ENCODE results near the gene HPX.

The HPX gene

GRCh38 chr11:6483015-6483414, 42.2 kb upstream of the HPX start:
- TF ChIP-seq CTCF (conservative IDR thresholded peaks at IDR 0.05; ENCODE audit: low read length): no peak
- DNase-seq (ENCODE audit: low read depth): no peak
- no peak overlapping the region for H3K4me3 ChIP-seq (ENCODE audit: low read length)

- no peak for DNase-seq (ENCODE audit: low read depth)
- no peak for TF ChIP-seq CTCF (conservative IDR thresholded peaks at IDR 0.05; ENCODE audit: low read length)
- peak overlapping the region; percentile 99 for H3K4me3 ChIP-seq (ENCODE audit: low read length)
These were observed 41.7 kb upstream of the HPX start for GRCh38 chr11:6482441-6482840.

- no peak for DNase-seq (ENCODE audit: low read depth)
- no peak for TF ChIP-seq CTCF (conservative IDR thresholded peaks at IDR 0.05; ENCODE audit: low read length)
- peak overlapping the region; percentile 99 for H3K4me3 ChIP-seq (ENCODE audit: low read length)
These were observed 41.1 kb upstream of the HPX start for GRCh38 chr11:6481924-6482275.

- TF ChIP-seq CTCF (conservative IDR thresholded peaks at IDR 0.05; ENCODE audit: low read length): no peak
- peak; percentile 97 for DNase-seq (ENCODE audit: low read depth)
- H3K4me3 ChIP-seq (ENCODE audit: low read length): peak within 1 kb of the TSS; percentile 99
These were observed 40.5 kb upstream of the HPX start, which contains the start of the genes ARFIP2 and TIMM10B for GRCh38 chr11:6481012-6481923. ARFIP2 (minus strand) TSS chr11:6481331; CDS start chr11:6480421, 910 bp downstream. TIMM10B (plus strand) TSS chr11:6481501; CDS start chr11:6481517, 16 bp downstream.

GRCh38 chr11:6480299-6480914, 39.6 kb upstream of the HPX start:
- H3K4me3 ChIP-seq (ENCODE audit: low read length): peak overlapping the region; percentile 99
- no peak for TF ChIP-seq CTCF (conservative IDR thresholded peaks at IDR 0.05; ENCODE audit: low read length)
- DNase-seq (ENCODE audit: low read depth): peak; percentile 11

- TF ChIP-seq CTCF (conservative IDR thresholded peaks at IDR 0.05; ENCODE audit: low read length): no peak
- no peak overlapping the region for H3K4me3 ChIP-seq (ENCODE audit: low read length)
- no peak for DNase-seq (ENCODE audit: low read depth)
These were observed 35.8 kb upstream of the HPX start for GRCh38 chr11:6476571-6476970.
